Measurements from ENCODE around the gene RABGAP1L. TPM values are rescaled to one million over a fixed set of nuclear protein-coding genes. Genes with fewer than 3 reads are reported as not detected.

Gene RABGAP1L
- total RNA-seq, 1 experiment from 2014 or later: 29.3 TPM

DNA sequence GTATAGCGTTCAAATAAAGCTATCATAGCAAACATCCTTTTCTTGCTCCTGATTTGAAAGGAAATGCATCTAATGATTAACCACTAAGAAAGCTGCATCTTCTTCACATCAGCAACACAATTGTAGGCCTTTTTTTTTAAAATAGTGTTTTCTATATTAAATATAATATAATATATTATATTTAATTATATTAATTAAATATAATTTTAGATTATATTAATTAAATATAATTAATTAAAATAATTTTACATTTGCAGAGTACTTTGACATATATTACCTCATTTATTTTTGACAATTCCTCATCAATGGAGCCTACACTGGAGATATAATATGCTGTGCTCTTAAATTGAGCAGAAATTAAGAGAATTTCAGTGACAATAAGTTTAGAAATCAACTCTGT lies 481.5 kb downstream of the RABGAP1L start (continued):
- TF ChIP-seq, protein P1, sequence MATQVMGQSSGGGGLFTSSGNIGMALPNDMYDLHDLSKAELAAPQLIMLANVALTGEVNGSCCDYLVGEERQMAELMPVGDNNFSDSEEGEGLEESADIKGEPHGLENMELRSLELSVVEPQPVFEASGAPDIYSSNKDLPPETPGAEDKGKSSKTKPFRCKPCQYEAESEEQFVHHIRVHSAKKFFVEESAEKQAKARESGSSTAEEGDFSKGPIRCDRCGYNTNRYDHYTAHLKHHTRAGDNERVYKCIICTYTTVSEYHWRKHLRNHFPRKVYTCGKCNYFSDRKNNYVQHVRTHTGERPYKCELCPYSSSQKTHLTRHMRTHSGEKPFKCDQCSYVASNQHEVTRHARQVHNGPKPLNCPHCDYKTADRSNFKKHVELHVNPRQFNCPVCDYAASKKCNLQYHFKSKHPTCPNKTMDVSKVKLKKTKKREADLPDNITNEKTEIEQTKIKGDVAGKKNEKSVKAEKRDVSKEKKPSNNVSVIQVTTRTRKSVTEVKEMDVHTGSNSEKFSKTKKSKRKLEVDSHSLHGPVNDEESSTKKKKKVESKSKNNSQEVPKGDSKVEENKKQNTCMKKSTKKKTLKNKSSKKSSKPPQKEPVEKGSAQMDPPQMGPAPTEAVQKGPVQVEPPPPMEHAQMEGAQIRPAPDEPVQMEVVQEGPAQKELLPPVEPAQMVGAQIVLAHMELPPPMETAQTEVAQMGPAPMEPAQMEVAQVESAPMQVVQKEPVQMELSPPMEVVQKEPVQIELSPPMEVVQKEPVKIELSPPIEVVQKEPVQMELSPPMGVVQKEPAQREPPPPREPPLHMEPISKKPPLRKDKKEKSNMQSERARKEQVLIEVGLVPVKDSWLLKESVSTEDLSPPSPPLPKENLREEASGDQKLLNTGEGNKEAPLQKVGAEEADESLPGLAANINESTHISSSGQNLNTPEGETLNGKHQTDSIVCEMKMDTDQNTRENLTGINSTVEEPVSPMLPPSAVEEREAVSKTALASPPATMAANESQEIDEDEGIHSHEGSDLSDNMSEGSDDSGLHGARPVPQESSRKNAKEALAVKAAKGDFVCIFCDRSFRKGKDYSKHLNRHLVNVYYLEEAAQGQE (IDR thresholded peaks at IDR 0.05; ENCODE audit: low read depth): no peak

DNA sequence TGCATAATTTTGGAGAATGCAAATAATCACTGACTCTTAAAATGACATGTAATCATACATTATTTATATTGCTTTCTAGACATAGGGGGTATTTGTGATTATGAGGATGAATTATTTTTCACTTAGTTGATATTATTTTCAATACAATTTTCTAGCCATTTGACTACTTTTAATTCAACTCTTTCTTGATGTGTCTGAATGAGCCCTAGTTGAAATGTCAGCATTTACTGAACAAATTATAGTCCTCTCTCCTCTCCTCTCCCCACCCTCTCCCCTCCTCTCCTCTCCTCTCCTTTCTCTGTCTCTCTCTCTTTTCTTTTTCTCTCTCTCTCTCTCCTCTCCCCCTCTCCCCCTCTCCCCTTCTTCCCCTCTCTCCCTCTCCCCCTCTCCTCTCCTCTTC lies 483.1 kb downstream of the RABGAP1L start:
- Histone ChIP-seq H2AFZ (ENCODE audit: low read depth, low read length, poor library complexity, severe bottlenecking) (no peak overlapping the region), H3K36me3 (ENCODE audit: control insufficient read depth in 1 of 2, insufficient read depth in 2 of 2, low read length in 2 of 2) (no peaks in the 10 kb centered on the region), H3K27ac (ENCODE audit: low read depth, low read length) (no peak overlapping the region), H3K4me3 (replicated peaks in 1 of 2; ENCODE audit: low read depth in 1 of 2, low read length in 2 of 2) (no peak overlapping the region), H3K79me2 (ENCODE audit: insufficient read depth, low read length) (no peaks in the 10 kb centered on the region), H3K9me2 (ENCODE audit: insufficient read depth) (no peaks in the 10 kb centered on the region), H3K4me2 (ENCODE audit: low read length) (no peak overlapping the region), H3K4me1 (ENCODE audit: control insufficient read depth in 1 of 2, insufficient read depth in 2 of 2, low read length in 2 of 2) (no peaks in the 10 kb centered on the region), H4K20me1 (ENCODE audit: insufficient read depth) (no peaks in the 10 kb centered on the region), H3K9me3 (ENCODE audit: control insufficient read depth in 1 of 2, insufficient read depth in 1 of 2, low read depth in 1 of 2, low read length in 2 of 2) (no peaks in the 10 kb centered on the region), H3K27me3 (ENCODE audit: insufficient read depth, low read length) (no peaks in the 10 kb centered on the region), H3K9ac (ENCODE audit: low read length) (no peak overlapping the region)
- ChIA-PET CTCF (no interaction called here), RAD21 (ENCODE audit: low non-redundant PET in 1 of 2, low total read pairs in 2 of 2, uncharacterized antibody in 2 of 2, unreplicated experiment in 2 of 2) (no interaction called here), POLR2A (no interaction called here)
- ATAC-seq (no peak), DNase-seq (ENCODE audit: low read depth, low spot score) (no peak)
- BruUV-seq (replicated peaks): no TSS peak
- no peak for TF ChIP-seq SP1 (IDR thresholded peaks at IDR 0.05; ENCODE audit: low read depth)
- TF ChIP-seq TCF7L2 (IDR thresholded peaks at IDR 0.05; ENCODE audit: borderline replicate concordance, extremely low read depth, insufficient read depth, insufficient read length): no peak
- TF ChIP-seq ZFX (IDR thresholded peaks at IDR 0.05): no peak
- TF ChIP-seq RAD21 (IDR thresholded peaks at IDR 0.05; ENCODE audit: low read depth): no peak
- TF ChIP-seq, protein P2, sequence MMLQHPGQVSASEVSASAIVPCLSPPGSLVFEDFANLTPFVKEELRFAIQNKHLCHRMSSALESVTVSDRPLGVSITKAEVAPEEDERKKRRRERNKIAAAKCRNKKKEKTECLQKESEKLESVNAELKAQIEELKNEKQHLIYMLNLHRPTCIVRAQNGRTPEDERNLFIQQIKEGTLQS (IDR thresholded peaks at IDR 0.05): no peak
- no peak for TF ChIP-seq CBX3 (IDR thresholded peaks at IDR 0.05; ENCODE audit: low read depth)
- no peak for TF ChIP-seq EZH2phosphoT487 (IDR thresholded peaks at IDR 0.05; ENCODE audit: borderline replicate concordance)
- TF ChIP-seq SIN3A (IDR thresholded peaks at IDR 0.05; ENCODE audit: low read depth): no peak
- TF ChIP-seq POLR2A (IDR thresholded peaks at IDR 0.05; ENCODE audit: borderline replicate concordance, extremely low read depth, insufficient read depth, insufficient read length): no peak
- TF ChIP-seq EGR1 (IDR thresholded peaks at IDR 0.05; ENCODE audit: low read depth): no peak
- TF ChIP-seq EZH2 (IDR thresholded peaks at IDR 0.05): no peak
- TF ChIP-seq ELF1 (IDR thresholded peaks at IDR 0.05; ENCODE audit: borderline replicate concordance, low read depth): no peak
- no peak for TF ChIP-seq POLR2AphosphoS5 (IDR thresholded peaks at IDR 0.05; ENCODE audit: low read depth, low read length)
- intact Hi-C loops (cut with micrococcal nuclease): no loop called here

Data from HCT116 (cell line).